Osteocyte (in vitro differentiated cells): ENCODE measurements around the gene PTGDS. TPM values are rescaled to one million over a fixed set of nuclear protein-coding genes. Genes with fewer than 3 reads are reported as not detected.

Experiments
- DNase-seq: peaks from one replicate; pipeline ENCODE4 v3.0.0; 2021; ENCODE audit warnings: mixed read lengths; ENCODE audit not compliant: unreplicated experiment; ENCODE audit errors: extremely low spot score
- H3K27ac Mint-ChIP-seq: one replicate; pipeline ENCODE4 v1.8.0; 2021; ENCODE audit warnings: mild to moderate bottlenecking, mixed read lengths; ENCODE audit not compliant: unreplicated experiment
- H3K27me3 Mint-ChIP-seq: one replicate; pipeline ENCODE4 v1.8.0; 2021; ENCODE audit warnings: mixed read lengths; ENCODE audit not compliant: unreplicated experiment
- H3K36me3 Mint-ChIP-seq: one replicate; pipeline ENCODE4 v1.8.0; 2021; ENCODE audit warnings: mixed read lengths; ENCODE audit not compliant: unreplicated experiment
- H3K4me1 Mint-ChIP-seq: one replicate; pipeline ENCODE4 v1.8.0; 2021; ENCODE audit warnings: mixed read lengths; ENCODE audit not compliant: unreplicated experiment
- H3K4me3 Mint-ChIP-seq: one replicate; pipeline ENCODE4 v1.8.0; 2021; ENCODE audit warnings: mild to moderate bottlenecking, moderate library complexity, mixed read lengths; ENCODE audit not compliant: unreplicated experiment
- H3K9me3 Mint-ChIP-seq: one replicate; pipeline ENCODE4 v1.8.0; 2021; ENCODE audit warnings: mixed read lengths; ENCODE audit not compliant: unreplicated experiment
- total RNA-seq: library from RNA; stranded (reverse); gene quantifications from 2 replicates; pipeline ENCODE4 v1.2.1, GENCODE V29; 2021
- TF ChIP-seq, protein P1 (sequence below): fragments of 200-600 bp; sonication (generic); IDR thresholded peaks from 2 replicates; pipeline ENCODE4 v1.5.0; 2021; ENCODE audit warnings: antibody characterized with exemption, mild to moderate bottlenecking, moderate library complexity

PTGDS gene
- total RNA-seq, 1 donor from 2014 or later = 123 TPM

DNA sequence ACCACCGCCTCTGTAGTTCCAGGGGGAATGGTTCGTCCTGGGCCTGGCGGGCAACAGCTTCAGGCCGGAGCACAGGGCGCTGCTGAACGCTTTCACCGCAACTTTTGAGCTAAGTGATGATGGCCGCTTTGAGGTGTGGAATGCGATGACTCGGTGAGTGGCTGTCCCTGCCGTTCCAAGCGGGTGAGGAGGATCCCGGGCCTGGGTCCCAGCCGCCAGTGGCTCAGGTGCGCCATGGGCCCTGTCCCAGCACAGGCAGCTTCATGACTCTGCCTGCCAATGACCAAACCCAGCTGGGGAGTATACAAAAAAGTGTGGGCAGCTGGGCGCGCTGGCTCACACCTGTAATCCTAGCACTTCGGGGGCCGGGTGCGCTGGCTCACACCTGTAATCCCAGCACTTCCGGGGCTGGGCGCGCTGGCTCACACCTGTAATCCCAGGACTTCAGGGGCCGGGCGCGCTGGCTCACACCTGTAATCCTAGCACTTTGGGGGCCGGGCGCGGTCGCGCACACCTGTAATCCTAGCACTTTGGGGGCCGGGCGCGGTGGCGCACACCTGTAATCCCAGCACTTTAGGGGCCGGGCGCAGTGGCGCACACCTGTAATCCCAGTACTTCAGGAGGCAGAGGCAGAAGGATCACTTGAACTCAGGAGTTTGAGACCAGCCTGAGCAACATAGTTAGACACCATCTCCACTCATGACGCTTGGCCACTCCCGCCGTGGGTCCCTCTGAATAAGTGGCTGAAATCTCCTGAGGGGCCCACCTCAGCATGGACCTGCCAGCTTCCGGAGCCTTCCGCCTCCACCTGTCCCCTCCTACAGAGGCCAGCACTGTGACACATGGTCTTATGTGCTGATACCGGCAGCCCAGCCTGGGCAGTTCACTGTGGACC is 24.2 kb upstream of the PTGDS start:
- no peak overlapping the region for H3K4me3 Mint-ChIP-seq
- peaks cover 7% of the 10 kb centered on the region for H3K4me1 Mint-ChIP-seq
- no peaks in the 10 kb centered on the region for H3K27me3 Mint-ChIP-seq
- TF ChIP-seq, protein P1, sequence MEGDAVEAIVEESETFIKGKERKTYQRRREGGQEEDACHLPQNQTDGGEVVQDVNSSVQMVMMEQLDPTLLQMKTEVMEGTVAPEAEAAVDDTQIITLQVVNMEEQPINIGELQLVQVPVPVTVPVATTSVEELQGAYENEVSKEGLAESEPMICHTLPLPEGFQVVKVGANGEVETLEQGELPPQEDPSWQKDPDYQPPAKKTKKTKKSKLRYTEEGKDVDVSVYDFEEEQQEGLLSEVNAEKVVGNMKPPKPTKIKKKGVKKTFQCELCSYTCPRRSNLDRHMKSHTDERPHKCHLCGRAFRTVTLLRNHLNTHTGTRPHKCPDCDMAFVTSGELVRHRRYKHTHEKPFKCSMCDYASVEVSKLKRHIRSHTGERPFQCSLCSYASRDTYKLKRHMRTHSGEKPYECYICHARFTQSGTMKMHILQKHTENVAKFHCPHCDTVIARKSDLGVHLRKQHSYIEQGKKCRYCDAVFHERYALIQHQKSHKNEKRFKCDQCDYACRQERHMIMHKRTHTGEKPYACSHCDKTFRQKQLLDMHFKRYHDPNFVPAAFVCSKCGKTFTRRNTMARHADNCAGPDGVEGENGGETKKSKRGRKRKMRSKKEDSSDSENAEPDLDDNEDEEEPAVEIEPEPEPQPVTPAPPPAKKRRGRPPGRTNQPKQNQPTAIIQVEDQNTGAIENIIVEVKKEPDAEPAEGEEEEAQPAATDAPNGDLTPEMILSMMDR = no peak
- no peak overlapping the region for H3K27ac Mint-ChIP-seq
- H3K36me3 Mint-ChIP-seq = no peaks in the 10 kb centered on the region
- no peak for DNase-seq
- H3K9me3 Mint-ChIP-seq = no peaks in the 10 kb centered on the region

DNA sequence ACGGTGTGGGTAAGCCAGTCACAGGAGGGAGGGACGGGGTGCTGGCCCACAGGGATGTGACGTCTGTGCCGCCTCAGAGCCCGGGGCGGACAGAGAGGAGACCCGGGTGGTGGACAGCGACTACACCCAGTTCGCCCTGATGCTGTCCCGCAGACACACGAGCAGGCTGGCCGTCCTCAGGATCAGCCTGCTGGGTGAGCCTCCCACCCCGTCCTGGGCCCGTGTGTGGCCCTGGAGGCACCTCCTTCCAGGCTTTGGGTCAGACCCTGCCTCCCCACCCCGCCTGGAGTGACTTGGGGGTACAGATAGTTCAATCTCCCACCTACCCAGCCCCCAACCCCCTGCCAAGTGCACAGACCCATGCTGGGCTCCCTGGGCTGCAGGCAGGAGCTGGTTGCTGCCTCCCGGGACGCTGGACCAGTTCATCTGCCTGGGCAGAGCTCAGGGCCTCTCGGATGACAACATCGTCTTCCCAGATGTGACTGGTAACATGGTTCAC is 23.5 kb upstream of the PTGDS start:
- Mint-ChIP-seq H3K36me3 (no peaks in the 10 kb centered on the region), H3K9me3 (no peaks in the 10 kb centered on the region), H3K27me3 (no peaks in the 10 kb centered on the region), H3K4me1 (peaks cover 5% of the 10 kb centered on the region), H3K4me3 (no peak overlapping the region), H3K27ac (no peak overlapping the region)
- TF ChIP-seq, protein P1 = no peak
- no peak for DNase-seq

DNA sequence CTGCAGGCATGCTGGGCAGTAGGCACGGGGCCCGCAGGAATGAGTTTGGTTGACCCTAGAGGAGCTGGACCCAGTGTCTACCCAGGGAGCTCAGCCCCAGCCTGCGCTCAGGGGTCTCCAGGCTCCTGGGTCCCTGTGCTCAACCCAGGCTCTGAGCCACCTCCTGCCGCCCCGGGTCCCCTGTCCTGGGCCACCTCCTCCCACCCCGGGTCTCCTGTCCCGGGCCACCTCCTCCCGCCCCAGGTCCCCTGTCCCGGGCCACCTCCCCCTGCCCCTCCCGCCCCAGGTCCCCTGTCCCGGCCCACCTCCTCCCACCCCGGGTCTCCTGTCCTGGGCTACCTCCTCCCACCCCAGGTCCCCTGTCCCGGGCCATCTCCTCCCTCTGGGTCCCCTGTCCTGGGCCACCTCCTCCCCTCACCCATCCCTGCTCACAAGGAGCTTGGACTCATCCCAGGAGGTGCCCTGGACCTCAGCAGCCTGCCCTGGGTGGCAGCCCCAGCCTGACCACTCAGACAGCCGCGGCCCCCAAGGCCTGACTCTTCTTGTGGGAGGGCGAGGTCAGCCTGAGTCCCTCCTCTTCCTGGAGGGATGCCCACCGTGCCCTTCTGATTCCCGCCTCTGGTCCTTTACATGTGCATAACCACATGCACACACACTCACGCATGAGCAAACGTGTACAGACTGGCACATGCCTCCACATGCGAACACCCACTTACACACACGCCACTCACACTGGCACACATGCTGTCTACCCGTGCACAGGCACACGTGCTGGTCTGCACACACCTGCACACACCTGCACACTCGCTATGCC is 22.8 kb upstream of the PTGDS start:
- TF ChIP-seq, protein P1 = no peak
- no peaks in the 10 kb centered on the region for H3K27me3 Mint-ChIP-seq
- H3K9me3 Mint-ChIP-seq = no peaks in the 10 kb centered on the region
- H3K4me3 Mint-ChIP-seq = no peak overlapping the region
- DNase-seq = no peak
- no peaks in the 10 kb centered on the region for H3K36me3 Mint-ChIP-seq
- H3K27ac Mint-ChIP-seq = no peak overlapping the region
- peaks cover 4% of the 10 kb centered on the region for H3K4me1 Mint-ChIP-seq

DNA sequence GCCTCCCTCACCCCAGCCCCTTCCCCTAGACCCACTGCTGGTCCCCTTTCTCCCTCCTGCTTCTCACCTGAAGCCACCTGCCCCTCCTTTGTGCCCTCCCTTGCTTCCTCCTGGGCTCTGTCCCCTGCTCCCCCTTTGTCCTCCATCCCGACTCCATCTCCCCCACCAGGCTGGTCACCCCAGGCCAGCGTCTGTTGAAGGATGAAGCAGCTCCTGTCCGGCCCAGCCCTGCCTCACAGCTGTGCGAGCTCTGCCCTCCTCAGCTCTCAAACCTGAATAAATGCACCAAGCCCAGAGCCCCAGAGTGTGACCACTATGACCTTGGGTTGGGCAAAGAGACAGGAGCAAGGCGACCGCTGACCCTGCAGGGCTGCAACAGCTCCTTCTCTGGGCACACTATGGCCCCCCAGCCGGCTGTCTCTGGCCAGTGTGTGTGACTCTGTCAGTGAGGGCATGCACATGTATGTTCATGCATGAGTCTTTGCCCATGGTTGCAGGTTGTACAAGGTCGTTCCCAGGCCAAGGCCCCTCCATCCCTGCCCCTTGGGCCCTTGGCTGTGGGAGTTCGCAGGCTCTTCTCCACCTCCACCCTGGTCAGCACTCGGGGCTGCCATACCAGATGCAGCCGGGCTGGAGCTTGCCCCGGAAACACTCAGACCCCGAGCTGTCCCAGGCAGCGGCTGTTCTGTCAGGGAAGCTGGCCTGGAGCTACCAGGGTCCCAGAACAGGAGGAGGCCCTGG is 21.9 kb upstream of the PTGDS start:
- Mint-ChIP-seq H3K4me3 (no peak overlapping the region), H3K27me3 (no peaks in the 10 kb centered on the region), H3K4me1 (peaks cover 3% of the 10 kb centered on the region), H3K36me3 (no peaks in the 10 kb centered on the region), H3K27ac (no peak overlapping the region), H3K9me3 (no peaks in the 10 kb centered on the region)
- TF ChIP-seq, protein P1 = no peak
- DNase-seq = no peak
